ENCODE measurements around the gene OR5L2.
"Not testable (repeated sequence)": the region's sequence is repeated elsewhere in the genome, so short reads cannot be mapped to it uniquely, and the experiment has no call there.

OR5L2 gene

GRCh38 chr11:55826919-55827318 lies at the start of gene OR5L2:
OR5L2 (plus strand) TSS chr11:55827219; CDS start chr11:55827219, 0 bp downstream.
- DNase-seq (ENCODE audit: low read depth in 2 of 2, low spot score in 1 of 2) = no peak

GRCh38 chr11:55791606-55792005 lies 35.4 kb upstream of the OR5L2 start:
- DNase-seq (ENCODE audit: low read depth in 2 of 2, low spot score in 1 of 2) = no peak

GRCh38 chr11:55793321-55793720 lies 33.7 kb upstream of the OR5L2 start:
- no peak for DNase-seq (ENCODE audit: low read depth in 2 of 2, low spot score in 1 of 2)

- DNase-seq (ENCODE audit: low read depth in 2 of 2, low spot score in 1 of 2) = no peak
Observed at GRCh38 chr11:55795256-55795655, 31.8 kb upstream of the OR5L2 start, which contains the start of gene OR5D14. OR5D14 (plus strand) TSS chr11:55795556; CDS start chr11:55795556, 0 bp downstream.

GRCh38 chr11:55806248-55806647 lies 20.8 kb upstream of the OR5L2 start:
- DNase-seq (ENCODE audit: low read depth in 2 of 2, low spot score in 1 of 2) = no peak

GRCh38 chr11:55811067-55811466 lies 16.0 kb upstream of the OR5L2 start, which contains the start of gene OR5L1:
OR5L1 (plus strand) TSS chr11:55811367; CDS start chr11:55811467, 100 bp downstream.
- DNase-seq (ENCODE audit: low read depth in 2 of 2, low spot score in 1 of 2) = no peak

- DNase-seq (ENCODE audit: low read depth in 2 of 2, low spot score in 1 of 2) = no peak
Observed at GRCh38 chr11:55819330-55819729, 7.7 kb upstream of the OR5L2 start, which contains the start of gene OR5D18. OR5D18 (plus strand) TSS chr11:55819630; CDS start chr11:55819630, 0 bp downstream.

GRCh38 chr11:55838452-55838851 lies 11.4 kb downstream of the OR5L2 start, which contains the start of gene OR5D16:
OR5D16 (plus strand) TSS chr11:55838752; CDS start chr11:55838752, 0 bp downstream.
- DNase-seq (ENCODE audit: low read depth in 2 of 2, low spot score in 1 of 2) = no peak

- no peak for DNase-seq (ENCODE audit: low read depth in 2 of 2, low spot score in 1 of 2)
Observed at GRCh38 chr11:55847453-55847852, 20.4 kb downstream of the OR5L2 start.

- DNase-seq (ENCODE audit: low read depth in 2 of 2, low spot score in 1 of 2) = no peak
Observed at GRCh38 chr11:55849037-55849436, 22.0 kb downstream of the OR5L2 start.

- no peak for DNase-seq (ENCODE audit: low read depth in 2 of 2, low spot score in 1 of 2)
Observed at GRCh38 chr11:55852141-55852540, 25.1 kb downstream of the OR5L2 start.

- no peak for DNase-seq (ENCODE audit: low read depth in 2 of 2, low spot score in 1 of 2)
Observed at GRCh38 chr11:55854704-55855103, 27.7 kb downstream of the OR5L2 start.

- not testable (repeated sequence) for DNase-seq (ENCODE audit: low read depth in 2 of 2, low spot score in 1 of 2)
Observed at GRCh38 chr11:55867354-55867753, 40.3 kb downstream of the OR5L2 start.

- not testable (repeated sequence) for DNase-seq (ENCODE audit: low read depth in 2 of 2, low spot score in 1 of 2)
Observed at GRCh38 chr11:55872731-55873130, 45.7 kb downstream of the OR5L2 start.

GRCh38 chr11:55873146-55873545 lies 46.1 kb downstream of the OR5L2 start:
- DNase-seq (ENCODE audit: low read depth in 2 of 2, low spot score in 1 of 2) = not testable (repeated sequence)
